Articular chondrocyte of knee joint (primary cell): ENCODE measurements around the gene HMX1. TPM values are rescaled to one million over a fixed set of nuclear protein-coding genes. Genes with fewer than 3 reads are reported as not detected.

Experiments
- total RNA-seq: library from RNA; depleted of rRNA; stranded (reverse); fragments of >200 nt; gene quantifications from 2 replicates; pipeline ENCODE4 v1.2.3, GENCODE V29; 2012

HMX1 gene
- total RNA-seq = not detected in 2 replicates

DNA sequence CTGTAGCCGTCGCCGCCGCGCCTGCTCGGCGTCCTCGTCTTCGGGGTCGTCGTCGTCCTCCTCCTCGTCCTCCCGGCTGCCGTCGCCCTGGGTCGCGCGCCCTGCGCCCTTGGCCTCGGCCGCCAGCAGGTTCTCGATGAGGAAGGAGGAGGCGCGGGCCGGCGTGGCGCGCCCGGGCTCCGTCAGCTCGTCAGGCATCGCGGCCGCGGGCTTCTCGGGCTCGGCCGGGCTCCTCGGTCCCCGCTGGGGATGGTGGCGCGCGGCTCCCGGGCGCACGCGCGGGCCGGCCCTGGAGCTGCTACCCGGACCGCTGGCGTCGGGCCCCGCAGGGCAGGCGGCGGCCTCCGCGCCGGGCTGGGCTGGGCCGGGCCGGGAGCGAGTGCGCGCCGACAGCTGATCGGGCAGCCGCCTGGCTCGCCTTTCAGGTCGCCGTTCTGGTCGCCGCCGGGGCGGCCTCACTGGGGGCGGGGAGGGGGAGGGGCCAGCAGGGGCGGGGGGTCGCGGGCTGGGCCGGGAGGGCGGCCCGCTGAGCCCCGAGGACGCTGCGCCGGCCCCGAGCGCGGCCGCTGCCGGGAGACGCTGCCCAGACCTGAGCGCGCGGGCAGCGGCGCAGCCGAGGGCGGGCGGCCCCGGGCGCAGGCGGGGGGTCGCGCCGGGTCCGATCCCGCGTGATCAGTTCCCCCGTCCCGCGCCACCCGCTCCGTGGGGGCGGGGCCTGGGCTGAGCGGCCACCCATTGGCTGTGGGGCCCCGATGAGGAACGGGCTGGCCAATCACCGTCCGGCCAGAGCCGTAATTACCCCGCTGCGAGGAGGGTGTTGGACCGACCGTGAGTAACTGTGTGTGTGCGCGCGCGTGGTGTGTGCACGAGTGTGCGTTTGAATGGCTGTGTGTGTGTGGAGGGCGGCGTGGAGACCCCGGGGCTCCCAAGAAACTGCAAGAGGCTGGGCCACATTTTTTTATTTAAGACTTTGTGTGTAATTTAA, at the start of gene HMX1:
TSS of gene HMX1 (minus strand) at position 423 of the 985 bp plus-strand sequence. CDS start at position 198, 225 bp downstream.

